Rectal smooth muscle tissue (tissue), 1 donor: ENCODE data around the gene CAMK2A.

Experiments
- H3K27ac ChIP-seq: one replicate; pipeline ENCODE4 v1.7.0; 2013; ENCODE audit warnings: low read depth, low read length, inconsistent platforms
- H3K27me3 ChIP-seq: one replicate; pipeline ENCODE4 v1.7.0; 2013; ENCODE audit warnings: low read length; ENCODE audit not compliant: control insufficient read depth, insufficient read depth
- H3K36me3 ChIP-seq: one replicate; pipeline ENCODE4 v1.7.0; 2013; ENCODE audit warnings: low read length; ENCODE audit not compliant: control insufficient read depth, insufficient read depth
- H3K4me1 ChIP-seq: one replicate; pipeline ENCODE4 v1.7.0; 2013; ENCODE audit warnings: low read length; ENCODE audit not compliant: control insufficient read depth, insufficient read depth
- H3K4me3 ChIP-seq: one replicate; pipeline ENCODE4 v1.7.0; 2013; ENCODE audit warnings: low read length
- H3K9ac ChIP-seq: one replicate; pipeline ENCODE4 v1.7.0; 2013; ENCODE audit warnings: low read length

The CAMK2A gene

GRCh38 chr5:150264667-150265603 is 24.6 kb downstream of the CAMK2A start:
- Histone ChIP-seq H3K9ac (no peak overlapping the region), H3K36me3 (no peaks in the 10 kb centered on the region), H3K4me3 (no peak overlapping the region), H3K4me1 (peaks cover 9% of the 10 kb centered on the region), H3K27me3 (no peaks in the 10 kb centered on the region), H3K27ac (no peak overlapping the region)

- H3K4me1 ChIP-seq: peaks cover 9% of the 10 kb centered on the region
- H3K27me3 ChIP-seq: no peaks in the 10 kb centered on the region
- no peaks in the 10 kb centered on the region for H3K36me3 ChIP-seq
- no peak overlapping the region for H3K27ac ChIP-seq
- H3K9ac ChIP-seq: no peak overlapping the region
- H3K4me3 ChIP-seq: no peak overlapping the region
Observed at GRCh38 chr5:150263801-150264621, 25.6 kb downstream of the CAMK2A start.

- Histone ChIP-seq H3K9ac (no peak overlapping the region), H3K27ac (no peak overlapping the region), H3K27me3 (no peaks in the 10 kb centered on the region)
Observed at GRCh38 chr5:150263375-150263775, 26.2 kb downstream of the CAMK2A start.

GRCh38 chr5:150262502-150262901 is 27.1 kb downstream of the CAMK2A start:
- Histone ChIP-seq H3K4me3 (no peak overlapping the region), H3K27me3 (no peaks in the 10 kb centered on the region), H3K27ac (no peak overlapping the region), H3K9ac (no peak overlapping the region), H3K4me1 (peaks cover 9% of the 10 kb centered on the region), H3K36me3 (no peaks in the 10 kb centered on the region)

More at GRCh38 chr5:150263375-150263775, 26.2 kb downstream of the CAMK2A start:
- peaks cover 9% of the 10 kb centered on the region for H3K4me1 ChIP-seq
- H3K36me3 ChIP-seq: no peaks in the 10 kb centered on the region
- no peak overlapping the region for H3K4me3 ChIP-seq

- H3K36me3 ChIP-seq: no peaks in the 10 kb centered on the region
- no peak overlapping the region for H3K4me3 ChIP-seq
- no peak overlapping the region for H3K27ac ChIP-seq
- H3K9ac ChIP-seq: no peak overlapping the region
- no peaks in the 10 kb centered on the region for H3K27me3 ChIP-seq
- H3K4me1 ChIP-seq: peaks cover 9% of the 10 kb centered on the region
Observed at GRCh38 chr5:150261231-150261630, 28.3 kb downstream of the CAMK2A start.

DNA sequence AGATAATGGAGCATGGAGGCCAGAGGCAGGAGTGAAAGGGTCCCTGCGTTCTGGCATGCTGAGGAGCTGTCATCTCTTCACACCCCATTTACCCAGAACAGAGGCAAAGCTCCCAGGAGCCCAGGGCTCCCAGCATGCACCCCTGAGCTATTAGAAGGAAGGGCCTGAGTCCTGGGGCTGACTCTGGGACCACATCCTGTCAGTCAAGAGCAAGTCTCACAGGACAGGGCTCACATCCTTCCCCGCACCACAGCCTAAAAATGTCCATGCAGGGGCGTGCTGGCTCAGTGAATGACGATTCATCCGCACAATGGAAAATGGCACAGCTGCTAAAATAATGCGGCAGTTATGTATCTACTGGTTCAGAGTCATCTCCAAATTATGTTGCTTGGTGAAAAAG is 31.4 kb downstream of the CAMK2A start:
- H3K4me3 ChIP-seq: no peak overlapping the region
- H3K4me1 ChIP-seq: no peaks in the 10 kb centered on the region
- no peak overlapping the region for H3K27ac ChIP-seq
- no peaks in the 10 kb centered on the region for H3K36me3 ChIP-seq
- no peaks in the 10 kb centered on the region for H3K27me3 ChIP-seq
- H3K9ac ChIP-seq: no peak overlapping the region

- Histone ChIP-seq H3K27ac (no peak overlapping the region), H3K27me3 (no peaks in the 10 kb centered on the region), H3K4me1 (no peaks in the 10 kb centered on the region), H3K36me3 (no peaks in the 10 kb centered on the region), H3K9ac (no peak overlapping the region), H3K4me3 (no peak overlapping the region)
Observed at GRCh38 chr5:150257424-150257823, 32.1 kb downstream of the CAMK2A start.

DNA sequence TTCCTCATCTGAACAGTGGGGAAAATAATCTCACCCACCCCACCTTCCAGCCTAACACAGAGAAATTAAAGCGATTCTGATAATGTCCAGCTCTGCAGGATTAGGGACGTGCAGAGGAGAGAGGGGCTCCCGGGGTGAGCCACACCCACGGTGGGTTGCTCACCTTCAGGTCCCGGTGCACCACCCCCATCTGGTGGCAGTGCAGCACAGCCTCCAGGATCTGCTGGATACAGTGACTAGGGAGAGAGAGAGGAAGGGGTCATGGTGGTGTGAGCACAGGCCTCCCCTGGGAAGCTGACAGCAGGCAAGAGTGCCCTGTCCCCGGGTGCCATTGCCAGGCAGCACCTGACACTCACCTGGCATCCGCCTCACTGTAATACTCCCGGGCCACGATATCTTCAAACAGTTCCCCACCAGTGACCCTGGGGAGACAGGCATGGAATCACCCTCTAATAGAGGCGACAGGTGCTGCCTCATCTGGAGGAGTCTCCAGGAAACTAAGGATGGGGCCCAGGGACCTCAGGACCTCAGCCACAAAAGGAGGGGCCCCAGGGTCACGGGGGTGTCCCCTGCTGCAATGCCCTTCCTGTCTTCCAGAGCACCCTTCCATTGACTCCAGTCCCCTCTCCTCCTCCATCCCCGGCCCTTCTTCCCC is 33.0 kb downstream of the CAMK2A start:
- H3K4me1 ChIP-seq: no peaks in the 10 kb centered on the region
- H3K9ac ChIP-seq: no peak overlapping the region
- H3K4me3 ChIP-seq: no peak overlapping the region
- no peak overlapping the region for H3K27ac ChIP-seq
- no peaks in the 10 kb centered on the region for H3K27me3 ChIP-seq
- H3K36me3 ChIP-seq: no peaks in the 10 kb centered on the region

GRCh38 chr5:150255659-150256409 is 33.7 kb downstream of the CAMK2A start:
- Histone ChIP-seq H3K36me3 (no peaks in the 10 kb centered on the region), H3K9ac (no peak overlapping the region), H3K4me3 (no peak overlapping the region), H3K27me3 (no peaks in the 10 kb centered on the region), H3K4me1 (no peaks in the 10 kb centered on the region), H3K27ac (no peak overlapping the region)

- Histone ChIP-seq H3K9ac (no peak overlapping the region), H3K4me1 (no peaks in the 10 kb centered on the region), H3K27ac (no peak overlapping the region)
Observed at GRCh38 chr5:150254774-150255173, 34.8 kb downstream of the CAMK2A start.

GRCh38 chr5:150254363-150254762 is 35.2 kb downstream of the CAMK2A start:
- Histone ChIP-seq H3K36me3 (no peaks in the 10 kb centered on the region), H3K4me1 (no peaks in the 10 kb centered on the region), H3K27ac (no peak overlapping the region), H3K9ac (no peak overlapping the region), H3K27me3 (no peaks in the 10 kb centered on the region), H3K4me3 (no peak overlapping the region)

More at GRCh38 chr5:150254774-150255173, 34.8 kb downstream of the CAMK2A start:
- no peaks in the 10 kb centered on the region for H3K36me3 ChIP-seq
- no peaks in the 10 kb centered on the region for H3K27me3 ChIP-seq
- no peak overlapping the region for H3K4me3 ChIP-seq
